ENCODE measurements around the gene PDIA5. TPM values are rescaled to one million over a fixed set of nuclear protein-coding genes. Genes with fewer than 3 reads are reported as not detected.
A peak's percentile ranks its signal among the peaks of the same experiment; 100 is the strongest.

PDIA5 gene
- polyA plus RNA-seq, 3 donors = 26.9 to 28.6 (median 27.7) TPM

DNA sequence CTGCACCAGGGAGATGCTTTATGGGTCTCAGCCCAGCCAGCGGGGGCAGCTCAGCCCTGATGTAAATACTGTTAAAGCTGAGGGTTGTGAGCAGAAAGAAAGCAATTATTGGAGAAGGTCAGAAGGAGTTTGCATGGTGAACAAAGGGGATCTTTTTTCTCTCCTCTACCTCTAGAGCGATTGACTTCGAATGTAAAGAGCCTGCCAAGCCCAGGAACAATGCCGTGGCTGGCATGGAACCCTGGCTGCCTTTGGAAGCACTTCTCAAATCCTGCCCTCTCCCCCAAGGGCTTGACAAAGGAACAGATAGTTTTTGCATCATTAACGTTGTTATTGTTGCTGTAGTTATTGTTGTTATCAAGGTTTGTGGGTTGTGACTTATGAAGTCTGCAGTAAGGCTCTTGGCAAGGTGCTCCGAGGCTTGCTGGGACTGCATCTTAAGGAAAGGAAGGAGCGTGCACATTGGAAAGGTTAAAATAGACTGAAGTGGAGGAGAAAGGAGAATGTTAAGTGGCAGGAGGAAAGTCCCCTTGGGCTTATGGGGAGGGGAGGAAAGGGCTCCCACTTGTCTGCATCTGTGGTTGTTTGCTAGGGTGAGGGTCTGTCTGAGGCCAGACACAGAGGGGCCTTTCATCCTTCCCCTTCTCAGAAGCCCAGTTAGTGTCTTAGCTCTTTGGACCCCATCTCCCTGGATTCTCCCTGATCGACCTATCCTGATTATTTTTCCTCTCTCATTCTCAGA is 16.7 kb downstream of the PDIA5 start:
- DNase-seq (ENCODE audit: extremely low read depth in 1 of 11, low read depth in 9 of 11, low spot score in 4 of 11) = no peak

DNA sequence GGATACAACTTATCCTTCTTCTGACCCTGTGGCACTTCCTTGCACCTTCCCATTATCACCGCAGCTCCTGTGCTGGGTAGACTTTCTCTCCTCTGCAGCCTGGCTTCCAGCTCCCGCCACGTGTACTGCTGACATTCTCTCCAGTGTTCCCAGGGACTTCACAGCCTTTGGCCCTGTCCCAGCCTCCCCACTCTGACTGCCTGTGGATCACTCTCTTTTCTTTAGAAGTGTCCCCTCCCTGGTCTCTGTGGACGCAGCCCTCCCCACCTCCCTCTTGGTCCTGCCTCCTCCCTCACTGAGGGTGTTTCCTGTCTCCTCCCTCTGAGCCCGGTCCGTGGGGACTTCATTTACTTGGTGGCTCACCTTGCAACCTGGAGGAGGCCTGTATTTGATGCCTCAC is 17.4 kb downstream of the PDIA5 start:
- no peak for DNase-seq (ENCODE audit: extremely low read depth in 1 of 11, low read depth in 9 of 11, low spot score in 4 of 11)

- no peak for DNase-seq (ENCODE audit: extremely low read depth in 1 of 11, low read depth in 9 of 11, low spot score in 4 of 11)
These were observed 18.0 kb downstream of the PDIA5 start for GRCh38 chr3:123084738-123085237.

- DNase-seq (ENCODE audit: extremely low read depth in 1 of 11, low read depth in 9 of 11, low spot score in 4 of 11) = no peak
These were observed 18.6 kb downstream of the PDIA5 start for GRCh38 chr3:123085293-123085931.

GRCh38 chr3:123085932-123086627 is 19.3 kb downstream of the PDIA5 start:
- no peak for DNase-seq (ENCODE audit: extremely low read depth in 1 of 11, low read depth in 9 of 11, low spot score in 4 of 11)

GRCh38 chr3:123088387-123088786 is 21.6 kb downstream of the PDIA5 start:
- DNase-seq (ENCODE audit: extremely low read depth in 1 of 11, low read depth in 9 of 11, low spot score in 4 of 11) = peak in 3 of 11 donors; percentile 41 to 55 (median 42)

GRCh38 chr3:123089611-123090331 is 22.9 kb downstream of the PDIA5 start:
- DNase-seq (ENCODE audit: extremely low read depth in 1 of 11, low read depth in 9 of 11, low spot score in 4 of 11) = no peak

DNA sequence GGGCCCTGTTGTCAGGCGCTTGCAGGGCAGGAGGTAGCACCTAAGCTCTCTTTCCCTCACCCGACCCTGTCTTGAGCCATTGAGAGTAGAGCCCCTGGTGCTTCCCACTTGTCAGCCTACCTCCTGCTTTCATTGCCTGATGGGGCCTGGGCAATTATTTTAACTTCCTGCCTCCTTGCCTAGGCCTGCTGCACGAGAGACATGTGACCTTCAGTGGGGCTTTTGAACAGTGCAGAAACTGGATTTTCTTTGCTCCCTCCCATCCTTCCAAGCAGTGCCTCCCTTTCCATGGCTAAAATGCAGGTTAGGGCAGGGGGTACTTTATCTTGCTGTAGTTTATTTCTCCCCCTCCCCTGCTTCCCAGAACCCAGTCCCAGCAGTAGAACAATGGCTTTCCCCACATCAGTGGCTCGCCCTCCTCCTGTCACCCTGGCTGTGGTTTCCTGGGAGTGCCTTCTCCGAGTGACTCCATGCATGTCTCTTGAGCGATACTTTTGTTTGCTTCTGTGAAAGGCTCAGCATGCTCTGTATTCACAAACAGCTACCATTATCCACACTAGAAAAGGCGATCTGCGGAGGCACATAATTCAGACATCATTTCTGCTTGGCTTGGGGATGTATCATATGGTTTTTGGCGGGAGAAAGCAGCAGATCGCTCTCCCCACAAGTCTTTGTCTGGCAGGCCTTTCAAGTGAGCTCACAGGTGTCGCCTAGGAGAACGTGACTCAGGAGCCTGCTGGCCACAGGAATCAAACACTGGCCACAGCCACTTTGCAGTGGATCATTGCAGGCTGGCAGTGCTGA is 24.1 kb downstream of the PDIA5 start:
- no peak for DNase-seq (ENCODE audit: extremely low read depth in 1 of 11, low read depth in 9 of 11, low spot score in 4 of 11)

DNA sequence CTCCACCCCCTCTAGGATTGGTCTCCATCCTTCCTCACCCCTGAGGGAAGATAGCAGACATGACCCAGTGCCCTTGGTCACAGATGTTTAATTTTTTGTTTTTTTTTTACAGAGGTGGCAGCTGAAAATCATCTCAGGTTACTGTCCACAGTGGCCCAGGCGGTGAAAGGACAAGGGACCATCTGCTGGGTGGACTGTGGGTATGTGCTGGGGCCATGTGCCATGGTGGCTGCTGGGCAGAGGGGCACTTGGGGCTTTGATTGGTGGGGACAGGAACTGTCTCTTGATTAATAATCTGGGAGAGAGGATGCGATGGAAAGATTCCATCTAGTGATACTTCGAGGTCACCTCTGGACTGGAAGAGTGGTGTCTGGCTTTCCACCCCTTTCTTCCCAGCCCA is 25.4 kb downstream of the PDIA5 start:
- no peak for DNase-seq (ENCODE audit: extremely low read depth in 1 of 11, low read depth in 9 of 11, low spot score in 4 of 11)

GRCh38 chr3:123093696-123094095 is 26.9 kb downstream of the PDIA5 start:
- DNase-seq (ENCODE audit: extremely low read depth in 1 of 11, low read depth in 9 of 11, low spot score in 4 of 11) = no peak

DNA sequence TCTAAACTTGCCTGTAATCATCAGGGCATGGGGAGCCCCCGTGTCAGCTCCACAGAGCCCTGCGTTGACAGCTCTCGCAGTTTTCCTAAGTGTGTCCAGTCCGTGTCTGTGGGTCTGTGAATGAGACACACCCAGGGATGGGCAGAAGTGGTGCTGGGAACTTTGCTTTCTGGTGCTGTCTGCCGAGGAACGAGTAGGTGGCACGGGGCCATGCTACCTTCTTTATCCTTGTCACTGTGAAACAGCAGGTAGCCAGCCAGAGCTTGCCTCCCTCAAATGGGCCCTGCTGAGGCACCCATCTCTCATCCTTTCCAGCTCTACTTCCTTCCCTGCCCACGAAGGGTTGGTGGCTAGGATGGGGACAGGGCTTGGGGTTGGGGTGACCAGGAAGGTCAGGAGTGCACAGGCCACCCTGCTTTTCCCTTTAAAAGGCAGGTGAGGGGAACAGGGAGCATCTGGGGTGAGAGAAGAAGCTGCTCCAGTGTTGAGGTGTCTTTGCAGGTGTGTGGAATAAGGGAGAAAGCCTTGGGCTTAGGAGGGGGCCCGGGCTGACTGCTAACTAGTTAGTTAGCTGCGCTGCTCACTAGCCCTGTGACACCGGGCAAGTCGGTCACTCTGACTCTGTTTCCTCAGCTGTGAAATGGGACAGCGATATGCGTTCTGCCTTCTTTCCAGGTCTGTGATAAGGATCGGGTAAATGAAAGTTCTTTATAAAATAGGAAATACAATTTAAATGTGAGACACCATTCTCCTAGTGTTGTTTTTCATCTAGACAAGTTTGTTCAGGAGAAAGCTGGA is 27.9 kb downstream of the PDIA5 start:
- DNase-seq (ENCODE audit: extremely low read depth in 1 of 11, low read depth in 9 of 11, low spot score in 4 of 11) = no peak

GRCh38 chr3:123096126-123096525 is 29.3 kb downstream of the PDIA5 start:
- no peak for DNase-seq (ENCODE audit: extremely low read depth in 1 of 11, low read depth in 9 of 11, low spot score in 4 of 11)

DNA sequence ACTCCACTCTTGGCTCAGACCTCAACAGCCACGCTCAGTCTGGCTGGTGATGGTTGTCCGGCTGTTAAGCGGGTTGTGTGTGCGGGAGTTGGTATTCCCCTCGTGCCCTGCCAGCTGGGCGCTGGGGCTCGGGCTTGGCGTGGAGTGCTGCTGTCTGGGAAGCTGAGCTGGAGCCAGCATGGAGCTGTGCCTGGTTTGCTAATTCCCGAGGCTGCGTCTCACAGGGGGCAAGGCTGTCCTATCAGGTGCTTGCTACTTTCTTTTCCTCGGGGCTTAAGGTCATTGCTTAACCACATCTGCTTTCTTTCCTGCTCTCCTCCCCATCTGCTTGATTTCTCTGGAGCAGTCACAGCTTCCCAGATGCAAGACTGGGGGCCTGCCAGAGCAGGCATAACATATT is 29.9 kb downstream of the PDIA5 start:
- no peak for DNase-seq (ENCODE audit: extremely low read depth in 1 of 11, low read depth in 9 of 11, low spot score in 4 of 11)

DNA sequence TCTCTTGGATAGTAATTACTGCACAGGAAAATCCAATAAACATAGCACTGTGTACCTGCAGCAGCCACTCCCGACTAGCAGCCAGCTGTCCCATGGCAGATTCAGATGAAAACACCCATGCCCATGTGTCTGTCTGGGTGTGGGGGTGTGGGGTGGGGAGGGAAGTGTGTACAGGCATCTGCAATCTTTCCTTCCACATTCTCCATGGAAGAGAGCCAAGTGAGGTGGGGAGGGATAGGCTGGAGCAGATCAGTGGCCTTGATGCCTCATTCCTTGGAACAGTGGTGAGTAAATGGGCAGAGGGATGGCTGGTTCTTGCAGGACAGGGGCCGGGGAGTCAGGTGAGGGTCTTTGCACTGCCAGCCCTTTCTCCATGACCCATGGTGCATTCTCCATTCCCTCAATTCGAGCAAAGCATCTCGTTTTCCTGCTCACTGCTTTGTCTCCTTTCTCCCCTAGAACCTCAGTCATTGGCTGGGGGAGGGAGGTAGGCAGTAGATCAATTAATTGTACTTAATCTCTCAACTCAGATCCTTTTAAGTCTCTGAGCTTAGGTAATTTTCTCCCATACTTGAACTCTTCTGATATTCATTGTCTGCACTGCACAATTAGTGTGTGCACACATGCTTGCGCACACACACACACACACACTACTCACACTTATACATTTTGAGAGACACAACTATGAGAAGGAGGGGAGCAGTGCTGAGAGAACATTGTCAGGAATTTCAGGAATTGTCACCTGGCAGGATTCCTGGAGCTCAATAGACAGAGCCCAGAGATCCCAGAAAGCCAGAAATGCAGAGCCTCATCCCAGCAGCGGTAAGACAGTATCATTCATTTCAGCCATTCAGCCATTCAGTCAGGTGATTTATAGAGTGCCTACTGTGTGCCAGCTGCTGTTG is 31.9 kb downstream of the PDIA5 start:
- no peak for DNase-seq (ENCODE audit: extremely low read depth in 1 of 11, low read depth in 9 of 11, low spot score in 4 of 11)

DNA sequence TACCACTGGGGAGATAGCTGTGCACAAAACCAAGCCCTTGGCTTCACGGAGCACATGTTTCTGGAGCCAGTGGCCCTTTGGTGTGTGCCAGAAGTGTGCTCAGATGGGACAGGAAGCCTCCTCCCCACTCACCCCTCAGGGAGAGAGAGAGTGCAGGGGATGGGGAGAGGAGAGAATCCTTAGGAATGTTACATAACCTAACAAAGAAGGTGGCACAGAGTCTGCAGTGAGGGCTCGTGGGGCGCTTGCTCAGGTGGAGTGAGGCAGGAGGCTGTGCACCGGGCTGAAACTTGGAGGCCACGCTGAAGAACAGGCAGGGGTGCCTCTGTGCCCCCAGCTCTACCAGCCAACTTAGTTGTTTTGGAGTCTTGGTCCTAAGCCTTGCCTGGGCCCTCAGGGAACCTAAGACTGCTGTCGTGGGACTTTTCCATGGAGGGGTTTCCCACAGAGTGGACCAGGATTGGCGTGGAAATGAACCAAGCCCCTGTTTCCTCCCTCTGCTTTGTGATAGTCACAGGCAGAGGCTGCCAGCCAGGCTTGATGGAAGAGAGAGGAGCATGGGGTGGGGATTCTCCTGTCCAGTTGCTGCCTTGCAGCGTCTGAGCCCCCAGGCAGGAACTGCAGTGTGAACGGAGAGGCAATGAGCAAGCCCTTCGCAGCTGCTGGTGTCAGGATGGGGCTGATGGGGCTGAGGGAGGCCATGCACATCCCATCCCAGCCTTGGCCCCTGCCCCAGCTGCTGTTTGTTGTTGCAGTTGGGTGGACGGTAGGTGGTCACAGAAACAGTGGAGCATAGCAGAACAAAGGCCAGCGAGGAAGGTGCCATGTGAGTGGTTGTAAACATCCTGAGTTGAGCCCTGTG is 32.7 kb downstream of the PDIA5 start:
- DNase-seq (ENCODE audit: extremely low read depth in 1 of 11, low read depth in 9 of 11, low spot score in 4 of 11) = no peak

DNA sequence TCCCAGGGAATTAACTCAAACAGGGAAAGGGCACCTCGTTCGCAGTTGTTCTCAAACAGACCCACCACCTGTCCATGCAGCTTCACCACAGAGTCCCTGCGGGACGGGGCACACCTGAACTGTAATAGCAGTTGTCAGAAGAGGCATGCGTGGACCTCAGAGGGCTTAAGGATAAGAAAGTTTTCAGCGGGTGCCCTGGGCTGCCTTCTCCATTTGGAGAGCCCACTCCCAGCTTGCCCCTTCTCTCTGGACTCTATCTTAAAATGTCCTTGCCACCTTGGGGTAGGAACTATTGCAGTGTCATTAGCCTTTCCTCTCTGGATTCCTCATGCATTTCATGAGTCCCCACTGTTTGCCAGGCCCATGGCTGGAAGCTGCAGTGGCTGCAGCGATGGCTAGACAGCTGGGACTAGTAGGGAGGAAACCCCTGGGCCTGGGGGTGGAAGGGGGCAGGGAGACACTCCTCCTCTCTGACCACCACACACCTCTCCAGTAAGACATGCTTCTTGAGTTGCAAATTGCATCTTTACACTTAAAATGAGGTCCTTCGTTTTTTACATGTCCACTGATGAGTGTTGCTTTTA is 33.5 kb downstream of the PDIA5 start:
- no peak for DNase-seq (ENCODE audit: extremely low read depth in 1 of 11, low read depth in 9 of 11, low spot score in 4 of 11)

Measured in renal cortex interstitium (tissue), 11 donors.